ENCODE measurements around the gene RFT1.

GRCh38 chr3:53109891-53110771 lies 20.1 kb downstream of the RFT1 start:
- TF ChIP-seq POLR2A (IDR thresholded peaks at IDR 0.05; ENCODE audit: low read depth, low read length): no peak
- peak; percentile 35 to 37 for TF ChIP-seq CTCF (IDR thresholded peaks at IDR 0.05; ENCODE audit: extremely low read depth in 1 of 2, insufficient read depth in 1 of 2, low read depth in 1 of 2, low read length in 2 of 2)
- TF ChIP-seq MAX (IDR thresholded peaks at IDR 0.05; ENCODE audit: insufficient read depth, insufficient read length): no peak
- no peak for TF ChIP-seq POLR2AphosphoS5 (IDR thresholded peaks at IDR 0.05; ENCODE audit: insufficient read depth, low read depth, low read length)
- no peak for TF ChIP-seq JUN (IDR thresholded peaks at IDR 0.05; ENCODE audit: borderline replicate concordance, insufficient read depth, insufficient read length, low read depth)
- TF ChIP-seq EZH2 (IDR thresholded peaks at IDR 0.05; ENCODE audit: borderline replicate concordance, low read depth, low read length, severe bottlenecking): no peak
- TF ChIP-seq MYC (IDR thresholded peaks at IDR 0.05; ENCODE audit: low read depth, low read length): no peak
